CD4-positive, alpha-beta T cell treated with Interleukin-12 subunit alpha and Interleukin-12 subunit beta, for 1 hour (primary cell): ENCODE results near the gene YES1.

Experiments
- DNase-seq: peaks from one replicate; pipeline ENCODE4 v3.0.0-alpha.2; 2020

Gene YES1

DNA sequence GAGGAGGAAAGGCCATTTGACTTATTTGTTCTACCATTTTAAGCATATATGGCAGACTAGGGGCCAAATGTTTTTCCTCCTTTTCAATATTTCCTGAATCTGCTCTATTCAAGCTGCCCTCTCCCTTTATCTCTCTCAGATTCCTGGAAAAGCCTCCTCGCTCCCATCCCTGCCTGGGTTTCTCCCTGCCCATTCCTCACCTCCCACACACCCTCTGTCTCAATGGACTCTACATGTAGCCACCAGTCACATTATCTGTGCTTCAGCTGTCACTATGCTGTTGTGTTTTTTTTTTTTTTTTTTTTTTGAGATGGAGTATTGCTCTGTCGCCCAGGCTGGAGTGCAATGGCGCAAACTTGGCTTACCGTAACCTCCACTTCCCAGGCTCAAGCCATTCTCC lies 131.7 kb downstream of the YES1 start:
- DNase-seq: no peak

GRCh38 chr18:679516-679915 lies 132.5 kb downstream of the YES1 start:
- DNase-seq: no peak

- DNase-seq: no peak
Measured at GRCh38 chr18:678482-679182, 133.4 kb downstream of the YES1 start.

DNA sequence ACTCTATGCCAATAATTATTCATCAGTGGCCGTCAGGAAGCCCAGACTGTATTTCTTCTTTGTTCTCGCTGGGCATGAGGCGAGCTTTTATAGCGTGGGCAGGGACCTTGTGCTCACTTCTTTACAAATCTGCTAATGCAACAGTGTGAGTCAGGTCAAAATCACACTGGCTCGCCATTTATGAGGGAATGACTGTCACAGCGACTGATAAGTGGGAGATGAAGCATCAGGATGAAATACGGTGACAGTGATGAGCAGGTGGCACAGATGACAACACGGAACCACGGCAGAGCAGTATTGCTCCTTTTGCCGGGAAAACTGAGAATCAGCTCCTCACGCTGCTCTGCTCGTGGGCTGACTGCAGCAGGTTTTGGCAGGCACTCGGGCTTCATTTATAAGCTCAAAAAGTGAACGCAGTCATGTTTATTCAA lies 134.1 kb downstream of the YES1 start:
- no peak for DNase-seq

- DNase-seq: no peak
Measured at GRCh38 chr18:677145-677544, 134.9 kb downstream of the YES1 start.

DNA sequence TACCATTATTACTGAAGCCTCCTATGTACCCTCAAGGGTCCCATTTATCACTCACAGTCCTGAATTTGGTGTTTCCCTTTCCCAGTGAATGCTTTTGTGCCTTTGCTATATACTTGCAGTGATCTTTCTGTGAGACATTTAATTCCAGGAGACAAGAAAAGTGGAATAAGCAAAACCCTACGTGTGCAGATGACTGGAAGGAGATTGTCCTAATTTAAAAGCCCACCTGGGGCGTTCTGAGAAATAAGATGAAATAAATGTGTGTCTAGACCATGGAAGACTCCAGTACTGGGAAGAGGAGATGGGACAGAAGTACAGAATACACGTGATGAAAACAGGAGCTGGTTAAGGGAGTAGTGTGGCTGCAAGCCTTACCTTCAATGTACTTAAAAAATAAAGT lies 135.3 kb downstream of the YES1 start:
- no peak for DNase-seq

DNA sequence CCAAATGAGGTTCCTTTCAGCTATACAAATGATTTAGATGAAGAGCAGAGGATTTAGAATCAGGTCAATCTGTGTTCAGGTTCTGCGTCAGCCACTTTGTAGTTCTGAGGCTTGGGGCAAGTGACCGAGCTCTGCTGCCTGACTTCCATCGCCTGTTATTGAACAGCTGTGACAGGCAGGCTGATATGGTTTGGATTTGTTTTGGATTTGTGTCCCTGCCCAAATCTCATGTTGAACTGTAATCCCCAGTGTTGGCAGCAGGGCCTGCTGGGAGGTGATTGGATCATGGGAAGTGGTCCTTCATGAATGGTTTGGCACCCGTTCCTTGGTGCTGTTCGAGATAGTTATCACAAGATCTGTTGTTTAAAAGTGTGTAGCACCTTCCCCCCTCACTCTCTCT lies 136.0 kb downstream of the YES1 start:
- DNase-seq: no peak

- no peak for DNase-seq
Measured at GRCh38 chr18:675307-675706, 136.7 kb downstream of the YES1 start.

GRCh38 chr18:673769-674168 lies 138.3 kb downstream of the YES1 start:
- no peak for DNase-seq

GRCh38 chr18:673317-673716 lies 138.7 kb downstream of the YES1 start:
- DNase-seq: no peak
